ENCODE measurements around the gene FDX2. TPM values are rescaled to one million over a fixed set of nuclear protein-coding genes. Genes with fewer than 3 reads are reported as not detected.

The FDX2 gene
- total RNA-seq, 2 donors from 2014 or later = 11.2 to 11.8 TPM

GRCh38 chr19:10270616-10271394 is 45.0 kb downstream of the FDX2 start, which contains the start of gene ICAM1:
ICAM1 (plus strand) TSS chr19:10271120; CDS start chr19:10271160, 40 bp downstream.
- ATAC-seq (peak; percentile 66), DNase-seq (peak; percentile 83)
- intact Hi-C loops (cut with DNase I, micrococcal nuclease) = no loop called here

GRCh38 chr19:10270180-10270615 is 45.6 kb downstream of the FDX2 start:
- peak; percentile 59 for ATAC-seq

DNA sequence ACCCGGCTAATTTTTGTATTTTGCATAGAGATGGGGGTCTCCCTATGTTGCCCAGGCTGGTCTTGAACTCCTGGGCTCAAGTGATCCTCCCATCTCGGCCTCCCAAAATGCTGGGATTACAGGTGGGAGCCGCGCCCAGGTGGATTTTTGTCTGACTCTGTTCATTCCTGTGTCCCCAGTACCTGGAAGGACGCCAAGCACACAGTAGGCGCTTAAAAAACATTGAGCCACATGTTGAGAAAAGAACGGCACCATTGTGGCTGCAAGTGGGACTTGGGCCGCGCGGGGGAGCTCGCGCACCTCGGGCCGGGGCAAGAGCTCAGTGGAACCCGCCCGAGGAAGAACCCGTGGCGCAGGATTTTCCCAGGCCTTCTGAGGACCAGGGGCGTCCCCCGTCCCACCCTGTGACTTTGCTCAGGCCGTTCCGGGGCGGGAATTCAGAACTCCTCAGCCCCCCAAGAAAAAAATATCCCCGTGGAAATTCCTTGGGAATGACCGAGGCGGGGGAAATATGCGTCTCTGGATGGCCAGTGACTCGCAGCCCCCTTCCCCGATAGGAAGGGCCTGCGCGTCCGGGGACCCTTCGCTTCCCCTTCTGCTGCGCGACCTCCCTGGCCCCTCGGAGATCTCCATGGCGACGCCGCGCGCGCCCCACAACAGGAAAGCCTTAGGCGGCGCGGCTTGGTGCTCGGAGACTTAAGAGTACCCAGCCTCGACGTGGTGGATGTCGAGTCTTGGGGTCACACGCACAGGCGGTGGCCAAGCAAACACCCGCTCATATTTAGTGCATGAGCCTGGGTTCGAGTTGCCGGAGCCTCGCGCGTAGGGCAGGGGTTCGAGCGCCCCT is 46.3 kb downstream of the FDX2 start:
- DNase-seq (peak; percentile 77 to 90), ATAC-seq (peak; percentile 84)
- intact Hi-C loops (cut with DNase I, micrococcal nuclease) = loop anchor here (2.0 to 5.0 kb wide), 2 partner anchors 118 to 119 kb away; no protein-coding TSS in a partner anchor

More at GRCh38 chr19:10270180-10270615, 45.6 kb downstream of the FDX2 start:
- intact Hi-C loops (cut with DNase I, micrococcal nuclease) = no loop called here
- peak; percentile 77 to 81 for DNase-seq

DNA sequence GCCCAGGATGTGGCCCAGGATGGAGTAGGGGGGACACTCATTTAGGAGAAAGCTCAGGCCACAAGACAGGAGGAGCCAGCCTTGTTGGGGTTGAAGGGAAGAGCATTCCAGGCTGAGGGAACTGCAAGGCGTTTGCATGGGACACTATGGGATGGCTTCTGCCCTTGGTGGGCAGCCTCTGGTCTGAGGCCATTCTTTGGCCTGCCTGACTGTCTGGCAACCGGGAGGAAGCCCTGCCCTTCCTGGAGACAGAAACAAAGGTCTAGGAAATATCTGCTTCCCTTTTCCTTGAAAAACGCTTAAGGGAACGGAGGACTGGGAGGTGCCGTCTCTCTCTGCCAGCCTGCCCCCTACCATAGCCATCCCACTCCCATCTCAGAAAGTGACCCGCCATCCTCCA is 47.7 kb downstream of the FDX2 start:
- DNase-seq (no peak), ATAC-seq (no peak)
- intact Hi-C loops (cut with DNase I, micrococcal nuclease) = loop anchor here (2.0 to 5.0 kb wide), 2 partner anchors 119 to 121 kb away; no protein-coding TSS in a partner anchor

- no peak for ATAC-seq
- intact Hi-C loops (cut with DNase I, micrococcal nuclease) = loop anchor here in 1 of 2 donors (5.0 kb wide), 1 partner anchor 121 kb away; no protein-coding TSS in a partner anchor
- DNase-seq = no peak
Observed at GRCh38 chr19:10266706-10267105, 49.1 kb downstream of the FDX2 start.

DNA sequence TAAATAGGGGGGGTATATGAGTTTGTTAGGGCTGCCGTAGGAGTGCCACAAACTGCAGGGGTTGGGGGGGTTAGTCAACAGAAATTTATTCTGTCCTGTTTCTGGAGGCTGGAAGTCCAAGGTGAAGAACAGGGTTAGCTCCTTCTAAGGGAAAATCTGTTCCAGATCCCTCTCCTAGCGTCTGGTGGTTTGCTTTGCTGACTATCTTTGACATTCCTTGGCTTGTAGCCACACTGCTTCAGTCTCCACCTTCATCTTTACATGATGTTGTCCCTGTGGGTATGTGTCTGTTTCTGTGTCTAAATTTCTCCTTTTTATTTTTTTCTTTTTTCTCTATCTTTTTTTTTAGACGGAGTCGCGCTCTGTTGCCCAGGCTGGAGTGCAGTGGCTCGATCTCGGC is 53.0 kb downstream of the FDX2 start:
- intact Hi-C loops (cut with DNase I, micrococcal nuclease) = no loop called here
- no peak for ATAC-seq

GRCh38 chr19:10260141-10260584 is 55.7 kb downstream of the FDX2 start:
- DNase-seq = no peak

More for the DNA sequence above, 53.0 kb downstream of the FDX2 start:
- DNase-seq = no peak

More at GRCh38 chr19:10260141-10260584, 55.7 kb downstream of the FDX2 start:
- ATAC-seq = peak; percentile 55
- intact Hi-C loops (cut with DNase I, micrococcal nuclease) = no loop called here

Other genes starting within 250 kb of the FDX2 start
- 10 to 100 TPM; 18.3 to 27.9 TPM for gene SHFL, start 229.7 kb downstream of the FDX2 start, total RNA-seq
- gene ANGPTL6, start 213.3 kb downstream of the FDX2 start, total RNA-seq = under 1 TPM; 0.24 to 0.31 TPM
- gene PPAN, start 209.7 kb downstream of the FDX2 start, total RNA-seq = 10 to 100 TPM; 26.4 to 34.0 TPM
- gene P2RY11, start 204.3 kb downstream of the FDX2 start, total RNA-seq = 10 to 100 TPM; 10.1 to 12.9 TPM
- gene EIF3G, start 196.1 kb downstream of the FDX2 start, total RNA-seq = 100 to 1,000 TPM; 137 to 142 TPM
- 10 to 100 TPM; 31.6 to 48.7 TPM for gene DNMT1, start 121.1 kb downstream of the FDX2 start, total RNA-seq
- 1 to 10 TPM; 2.3 to 5.2 TPM for gene S1PR2, start 84.7 kb downstream of the FDX2 start, total RNA-seq
- gene MRPL4, start 63.8 kb downstream of the FDX2 start, total RNA-seq = 10 to 100 TPM; 43.5 to 61.9 TPM
- gene ICAM1, start 44.9 kb downstream of the FDX2 start, total RNA-seq = 1 to 10 TPM; 7.7 to 8.7 TPM
- gene ICAM4, start 29.1 kb downstream of the FDX2 start, total RNA-seq = under 1 TPM in 1 of 2 donors, not detected in 1; 0.53 TPM
- 1 to 10 TPM in 1 of 2 donors, under 1 TPM in 1; 0.76 to 1.1 TPM for gene ICAM5, start 26.1 kb downstream of the FDX2 start, total RNA-seq
- gene ZGLP1, start 6.2 kb downstream of the FDX2 start, total RNA-seq = 1 to 10 TPM; 1.6 to 2.8 TPM
- 10 to 100 TPM; 51.0 to 63.7 TPM for gene RAVER1, start 17.5 kb upstream of the FDX2 start, total RNA-seq
- 10 to 100 TPM; 29.8 to 30.6 TPM for gene ICAM3, start 23.6 kb upstream of the FDX2 start, total RNA-seq
- gene TYK2, start 64.6 kb upstream of the FDX2 start, total RNA-seq = 100 to 1,000 TPM in 1 of 2 donors, 10 to 100 TPM in 1; 91.1 to 104 TPM
- gene CDC37, start 87.5 kb upstream of the FDX2 start, total RNA-seq = 100 to 1,000 TPM; 129 to 161 TPM
- 10 to 100 TPM; 13.8 to 14.3 TPM for gene PDE4A, start 104.5 kb upstream of the FDX2 start, total RNA-seq
- 10 to 100 TPM; 52.3 to 54.5 TPM for gene KEAP1, start 187.3 kb upstream of the FDX2 start, total RNA-seq
- under 1 TPM; 0.15 to 0.20 TPM for gene S1PR5, start 201.4 kb upstream of the FDX2 start, total RNA-seq
- gene ATG4D, start 227.9 kb upstream of the FDX2 start, total RNA-seq = 10 to 100 TPM; 87.0 to 93.9 TPM
- 10 to 100 TPM; 12.9 to 14.9 TPM for gene KRI1, start 250.0 kb upstream of the FDX2 start, total RNA-seq

Measured in left colon (tissue), 2 donors.